Left renal pelvis (tissue), 4 donors: Measurements from ENCODE around the gene ASB11. TPM values are rescaled to one million over a fixed set of nuclear protein-coding genes. Genes with fewer than 3 reads are reported as not detected.

ENCODE experiments used
- DNase-seq, 4 donors: peaks; one replicate each; pipeline ENCODE4 v3.0.0-alpha.2; 2013; ENCODE audit warnings: low read depth in 4 of 4, low spot score in 3 of 4
- polyA plus RNA-seq, 4 donors: library from polyadenylated mRNA; unstranded; fragments of 120-200 nt; gene quantifications; one replicate each; pipeline ENCODE4 v1.2.1, GENCODE V29; 2013; ENCODE audit not compliant: insufficient read length in 4 of 4

Gene ASB11
- polyA plus RNA-seq, 4 donors, result 0.05 to 0.08 TPM; not detected in 2

GRCh38 chrX:15235001-15235400 lies 80.4 kb downstream of the ASB11 start:
- no peak for DNase-seq

- DNase-seq, result no peak
Observed at GRCh38 chrX:15233416-15234015, 81.9 kb downstream of the ASB11 start.

Other genes starting within 250 kb of the ASB11 start
- gene ASB9, start 45.6 kb downstream of the ASB11 start, polyA plus RNA-seq, result 10 to 100 TPM in 3 of 4 donors, 1 to 10 TPM in 1; 5.3 to 13.3 (median 12.3) TPM
- 10 to 100 TPM; 11.3 to 20.6 (median 19.4) TPM for gene PIGA, start 19.9 kb upstream of the ASB11 start, polyA plus RNA-seq
- 1 to 10 TPM in 1 of 4 donors, under 1 TPM in 3; 0.59 to 4.7 (median 0.78) TPM for gene VEGFD, start 68.8 kb upstream of the ASB11 start, polyA plus RNA-seq
- 1 to 10 TPM; 3.9 to 6.6 (median 5.1) TPM for gene PIR, start 177.7 kb upstream of the ASB11 start, polyA plus RNA-seq
- under 1 TPM; 0.27 to 0.75 (median 0.49) TPM for gene BMX, start 185.2 kb upstream of the ASB11 start, polyA plus RNA-seq